ENCODE results near the gene LRG1. TPM values are rescaled to one million over a fixed set of nuclear protein-coding genes. Genes with fewer than 3 reads are reported as not detected.

Gene LRG1
- total RNA-seq, 1 donor from 2014 or later, result 0.25 TPM

DNA sequence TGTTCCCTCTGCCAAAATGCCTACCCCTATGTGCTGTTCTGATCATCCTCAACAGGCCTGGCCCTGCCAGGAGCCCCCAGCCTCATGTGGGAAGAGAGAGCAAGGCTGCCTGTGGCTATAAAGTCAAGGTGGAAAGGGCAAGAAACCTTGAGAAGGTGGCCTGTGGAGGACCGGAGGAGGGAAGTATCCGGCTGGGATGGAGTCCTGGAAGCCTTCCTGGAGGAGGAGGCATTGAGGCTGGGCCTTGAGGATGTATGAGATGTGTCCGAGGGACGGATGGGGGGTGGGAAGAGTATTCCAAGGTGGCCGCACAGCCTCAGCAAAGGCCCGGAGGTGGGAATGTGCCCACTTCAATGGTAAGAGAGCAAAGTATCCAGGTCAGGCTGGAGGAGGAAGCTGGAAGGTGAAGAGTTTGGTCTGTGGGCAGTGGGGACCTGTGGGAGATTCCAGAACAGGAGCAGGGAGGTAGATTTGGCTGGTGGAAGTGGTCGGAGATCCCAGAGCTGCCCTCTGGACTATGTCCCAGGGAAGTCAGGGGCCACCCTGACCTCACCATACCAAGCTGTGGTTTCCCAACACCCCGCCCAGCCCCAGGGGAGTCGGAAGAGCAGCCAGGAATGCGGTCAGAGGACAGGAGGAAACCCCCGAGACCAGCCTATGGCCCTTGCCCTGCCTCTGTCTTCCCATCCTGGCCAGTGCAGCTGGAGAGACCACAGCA lies 18.5 kb downstream of the LRG1 start:
- no peaks in the 10 kb centered on the region for H3K36me3 ChIP-seq (ENCODE audit: control insufficient read depth, insufficient read depth, low read length)
- TF ChIP-seq, protein P1, sequence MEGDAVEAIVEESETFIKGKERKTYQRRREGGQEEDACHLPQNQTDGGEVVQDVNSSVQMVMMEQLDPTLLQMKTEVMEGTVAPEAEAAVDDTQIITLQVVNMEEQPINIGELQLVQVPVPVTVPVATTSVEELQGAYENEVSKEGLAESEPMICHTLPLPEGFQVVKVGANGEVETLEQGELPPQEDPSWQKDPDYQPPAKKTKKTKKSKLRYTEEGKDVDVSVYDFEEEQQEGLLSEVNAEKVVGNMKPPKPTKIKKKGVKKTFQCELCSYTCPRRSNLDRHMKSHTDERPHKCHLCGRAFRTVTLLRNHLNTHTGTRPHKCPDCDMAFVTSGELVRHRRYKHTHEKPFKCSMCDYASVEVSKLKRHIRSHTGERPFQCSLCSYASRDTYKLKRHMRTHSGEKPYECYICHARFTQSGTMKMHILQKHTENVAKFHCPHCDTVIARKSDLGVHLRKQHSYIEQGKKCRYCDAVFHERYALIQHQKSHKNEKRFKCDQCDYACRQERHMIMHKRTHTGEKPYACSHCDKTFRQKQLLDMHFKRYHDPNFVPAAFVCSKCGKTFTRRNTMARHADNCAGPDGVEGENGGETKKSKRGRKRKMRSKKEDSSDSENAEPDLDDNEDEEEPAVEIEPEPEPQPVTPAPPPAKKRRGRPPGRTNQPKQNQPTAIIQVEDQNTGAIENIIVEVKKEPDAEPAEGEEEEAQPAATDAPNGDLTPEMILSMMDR (IDR thresholded peaks at IDR 0.05; ENCODE audit: insufficient read depth, low read length, poor library complexity, severe bottlenecking), result no peak
- H3K27me3 ChIP-seq (ENCODE audit: control insufficient read depth, insufficient read depth, low read length), result peaks cover 1% of the 10 kb centered on the region
- no peak for DNase-seq (ENCODE audit: low read depth)
- H3K4me3 ChIP-seq (ENCODE audit: low read depth, low read length), result no peak overlapping the region

DNA sequence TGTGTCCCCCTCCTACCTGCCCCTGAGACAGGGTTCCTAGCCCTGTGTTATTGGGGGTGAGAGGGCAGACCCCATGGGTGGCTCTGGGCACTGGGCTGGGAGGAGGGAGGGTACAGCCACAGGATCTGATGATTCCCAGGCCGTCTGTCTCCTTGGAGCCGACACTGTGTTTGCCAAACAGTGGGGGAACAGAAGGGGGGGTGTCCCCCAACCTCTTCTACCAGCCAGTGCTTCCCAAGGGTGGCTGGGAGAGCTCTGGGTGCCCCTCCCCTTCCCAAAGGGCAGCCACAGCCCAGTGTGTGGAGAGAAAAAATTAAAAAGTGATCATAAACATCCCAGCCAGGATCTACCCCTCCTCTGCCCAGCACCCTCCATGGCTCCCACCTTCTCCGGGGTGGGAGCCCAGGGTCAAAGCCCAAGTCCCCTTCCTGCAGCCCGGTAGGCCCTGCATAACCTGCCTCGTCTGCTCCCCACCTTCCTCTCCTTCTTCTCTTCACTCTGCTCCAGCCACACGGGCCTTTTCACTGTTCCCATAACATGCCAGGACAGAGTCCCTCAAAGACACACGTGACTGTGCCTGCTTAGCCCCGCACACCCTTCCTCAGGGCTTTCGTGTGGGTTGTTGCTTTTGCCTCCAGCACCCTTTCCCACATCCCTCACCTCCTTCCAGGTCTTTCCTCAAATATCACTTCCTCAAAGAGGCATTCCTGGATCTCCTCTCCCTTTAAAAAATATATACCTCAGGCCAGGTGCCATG lies 20.1 kb downstream of the LRG1 start:
- no peak for DNase-seq (ENCODE audit: low read depth)
- TF ChIP-seq, protein P1 (IDR thresholded peaks at IDR 0.05; ENCODE audit: insufficient read depth, low read length, poor library complexity, severe bottlenecking), result no peak
- H3K27me3 ChIP-seq (ENCODE audit: control insufficient read depth, insufficient read depth, low read length), result peaks cover 3% of the 10 kb centered on the region
- H3K4me3 ChIP-seq (ENCODE audit: low read depth, low read length), result no peak overlapping the region
- H3K36me3 ChIP-seq (ENCODE audit: control insufficient read depth, insufficient read depth, low read length), result no peaks in the 10 kb centered on the region

DNA sequence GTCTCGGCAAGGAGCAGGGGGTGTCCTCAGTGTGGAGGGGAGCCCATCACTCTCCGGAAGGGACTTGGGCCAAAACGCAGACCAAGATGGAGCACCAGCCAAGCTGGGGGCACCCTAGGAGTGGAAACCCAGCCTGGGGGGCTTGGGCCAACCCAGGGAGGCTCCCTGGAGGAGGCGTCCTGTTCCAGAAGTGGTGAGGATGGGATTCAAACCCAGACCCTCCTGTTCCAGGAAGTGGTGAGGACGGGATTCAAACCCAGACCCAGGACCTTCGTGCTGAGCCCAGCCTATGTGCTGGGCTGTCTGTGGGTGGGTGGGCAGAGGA lies 20.7 kb downstream of the LRG1 start:
- TF ChIP-seq, protein P1 (IDR thresholded peaks at IDR 0.05; ENCODE audit: insufficient read depth, low read length, poor library complexity, severe bottlenecking), result no peak
- peaks cover 3% of the 10 kb centered on the region for H3K27me3 ChIP-seq (ENCODE audit: control insufficient read depth, insufficient read depth, low read length)
- DNase-seq (ENCODE audit: low read depth), result no peak
- no peak overlapping the region for H3K4me3 ChIP-seq (ENCODE audit: low read depth, low read length)
- H3K36me3 ChIP-seq (ENCODE audit: control insufficient read depth, insufficient read depth, low read length), result no peaks in the 10 kb centered on the region

DNA sequence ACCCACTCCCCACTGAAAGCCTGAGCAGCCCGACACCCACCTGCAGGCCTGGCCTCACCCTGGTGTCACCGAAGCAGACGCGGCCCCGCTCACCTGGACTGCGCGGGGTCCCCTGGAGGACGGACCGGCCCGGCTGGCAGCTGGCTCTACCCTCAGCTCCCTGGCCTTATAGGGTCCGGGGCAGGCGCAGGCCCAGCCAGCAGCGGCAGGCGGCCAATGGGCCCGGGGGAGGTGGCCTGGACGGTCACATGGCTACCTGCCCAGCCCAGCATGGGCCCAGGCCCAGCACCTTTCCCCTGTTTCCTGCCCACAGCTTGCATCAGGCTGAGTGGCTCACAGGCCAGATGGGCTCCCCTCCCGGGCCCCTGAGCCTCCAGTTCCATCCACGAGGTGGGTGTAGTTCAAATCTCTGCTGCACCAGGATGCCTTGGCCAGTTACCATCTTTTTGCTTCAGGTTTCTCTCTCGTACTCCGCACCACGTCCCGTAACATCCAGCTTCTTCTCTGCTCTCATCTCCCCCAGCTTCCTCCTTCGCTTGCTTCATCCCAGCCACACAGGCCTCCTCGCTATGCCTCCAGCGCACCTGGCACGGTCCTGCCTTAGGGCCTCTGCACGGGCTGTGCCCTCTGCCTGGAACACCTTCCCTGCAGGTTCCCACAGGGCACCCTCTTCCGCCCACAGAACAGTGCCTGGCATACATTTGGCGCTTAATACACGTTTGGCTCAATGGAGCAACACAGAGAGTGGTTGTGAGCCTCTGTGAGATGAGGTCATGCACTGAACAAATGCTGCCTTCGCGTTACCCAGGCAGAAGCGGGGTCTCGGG lies 21.3 kb downstream of the LRG1 start, which contains the start of gene PLIN4:
TSS of gene PLIN4 (minus strand) at position 142 of the 827 bp plus-strand sequence. CDS start 214 bp downstream, outside the sequence.
- H3K36me3 ChIP-seq (ENCODE audit: control insufficient read depth, insufficient read depth, low read length), result no peaks in the 10 kb centered on the region
- no peak within 1 kb of the TSS for H3K4me3 ChIP-seq (ENCODE audit: low read depth, low read length)
- peaks cover 3% of the 10 kb centered on the region for H3K27me3 ChIP-seq (ENCODE audit: control insufficient read depth, insufficient read depth, low read length)
- no peak for DNase-seq (ENCODE audit: low read depth)
- TF ChIP-seq, protein P1 (IDR thresholded peaks at IDR 0.05; ENCODE audit: insufficient read depth, low read length, poor library complexity, severe bottlenecking), result no peak

DNA sequence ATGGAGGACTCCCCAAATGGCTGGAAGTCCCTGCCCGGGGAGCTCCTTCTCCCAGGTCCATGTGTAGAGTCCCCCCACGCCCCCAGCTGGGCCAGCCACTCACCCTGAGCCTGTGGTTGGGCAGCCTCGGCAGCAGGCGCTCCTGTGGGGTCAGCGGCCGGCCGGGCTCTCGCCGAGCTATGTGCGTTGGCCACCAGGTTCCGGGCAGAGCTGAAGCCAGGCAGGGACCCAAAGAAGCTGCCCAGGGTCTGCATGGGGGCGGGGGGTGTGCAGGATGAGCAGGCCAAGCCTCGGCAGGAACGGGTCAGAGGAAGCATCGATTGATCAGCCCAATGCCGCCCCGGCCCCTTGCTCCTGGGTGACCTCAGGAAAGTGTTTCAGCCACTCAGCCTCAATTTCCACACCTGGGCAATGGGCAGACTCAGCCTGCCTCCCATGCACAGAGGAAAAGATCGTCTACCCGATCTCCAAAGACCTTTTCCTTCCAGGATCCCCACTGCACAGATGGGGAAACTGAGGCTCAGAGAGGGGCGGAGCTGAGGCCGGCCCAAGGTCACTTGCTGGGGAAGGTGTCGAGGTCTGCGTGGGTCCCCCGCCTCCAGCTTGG lies 22.3 kb downstream of the LRG1 start:
- H3K27me3 ChIP-seq (ENCODE audit: control insufficient read depth, insufficient read depth, low read length), result peaks cover 3% of the 10 kb centered on the region
- no peak for DNase-seq (ENCODE audit: low read depth)
- H3K4me3 ChIP-seq (ENCODE audit: low read depth, low read length), result no peak overlapping the region
- H3K36me3 ChIP-seq (ENCODE audit: control insufficient read depth, insufficient read depth, low read length), result no peaks in the 10 kb centered on the region
- TF ChIP-seq, protein P1 (IDR thresholded peaks at IDR 0.05; ENCODE audit: insufficient read depth, low read length, poor library complexity, severe bottlenecking), result no peak

Measured in kidney epithelial cell (primary cell).